Uterus (tissue), 4 donors: Measurements from ENCODE around the gene KCNMA1. TPM values are rescaled to one million over a fixed set of nuclear protein-coding genes. Genes with fewer than 3 reads are reported as not detected.

ENCODE experiments used
- DNase-seq, 2 donors: peaks; one replicate each; pipeline ENCODE4 v3.0.0-alpha.2; 2019 to 2020
- H3K27ac ChIP-seq, 2 donors: fragments of 200-600 bp; sonication (generic); 1 replicate in 1 of 2; 2 replicates in 1 of 2; pipeline ENCODE4 v1.5.1; 2016 to 2018
- H3K27me3 ChIP-seq, 2 donors: fragments of 200-600 bp; sonication (generic); one replicate each; pipeline ENCODE4 v1.5.1; 2018 to 2019; ENCODE audit warnings: control low read depth in 1 of 2
- H3K36me3 ChIP-seq, 2 donors: fragments of 200-600 bp; sonication (generic); one replicate each; pipeline ENCODE4 v1.5.1; 2019; ENCODE audit warnings: control low read depth in 1 of 2
- H3K4me1 ChIP-seq, 2 donors: fragments of 200-600 bp; sonication (generic); one replicate each; pipeline ENCODE4 v1.5.1; 2018 to 2019; ENCODE audit warnings: control low read depth in 1 of 2
- H3K4me3 ChIP-seq, 2 donors: fragments of 200-600 bp; sonication (generic); 1 replicate in 1 of 2; 2 replicates in 1 of 2; pipeline ENCODE4 v1.5.1; 2018 to 2019; ENCODE audit warnings: mild to moderate bottlenecking in 1 of 2
- H3K9me3 ChIP-seq, 2 donors: fragments of 200-600 bp; sonication (generic); one replicate each; pipeline ENCODE4 v1.5.1; 2019; ENCODE audit warnings: control low read depth in 1 of 2
- POLR2A ChIP-seq, 2 donors: fragments of 450-650 bp; IDR thresholded peaks; one replicate each; pipeline ENCODE4 v1.6.1; 2016; ENCODE audit warnings: antibody characterized with exemption in 2 of 2, mild to moderate bottlenecking in 1 of 2, moderate library complexity in 1 of 2
- intact Hi-C: fragments of 100-400 bp; cut with DNase I; formaldehyde crosslinking; loops from one replicate; pipeline ENCODE4 v1.15.1; 2023; ENCODE audit warnings: low total_unique reads
- total RNA-seq, 4 donors: library from RNA; depleted of rRNA in 3 of 4; stranded (reverse); fragments of >200 nt in 3 of 4; gene quantifications; one replicate each; pipeline versions ENCODE4 v1.1.0 to v1.2.4, GENCODE V29; 2014 to 2023
- TF ChIP-seq, protein P1 (sequence below), 4 experiments: fragments of 200-600 bp in 2 of 4; fragments of 450-650 bp in 2 of 4; sonication (generic) in 2 of 4; IDR thresholded peaks; one replicate each; pipeline ENCODE4 v1.5.1; 2016 to 2019; ENCODE audit warnings: antibody characterized with exemption in 4 of 4, mild to moderate bottlenecking in 2 of 4, moderate library complexity in 1 of 4
- donor health status: DM: yes; HTN: yes; CAD: no.

The KCNMA1 gene
- total RNA-seq, 4 donors from 2014 or later, result 86.2 to 236 (median 164) TPM

DNA sequence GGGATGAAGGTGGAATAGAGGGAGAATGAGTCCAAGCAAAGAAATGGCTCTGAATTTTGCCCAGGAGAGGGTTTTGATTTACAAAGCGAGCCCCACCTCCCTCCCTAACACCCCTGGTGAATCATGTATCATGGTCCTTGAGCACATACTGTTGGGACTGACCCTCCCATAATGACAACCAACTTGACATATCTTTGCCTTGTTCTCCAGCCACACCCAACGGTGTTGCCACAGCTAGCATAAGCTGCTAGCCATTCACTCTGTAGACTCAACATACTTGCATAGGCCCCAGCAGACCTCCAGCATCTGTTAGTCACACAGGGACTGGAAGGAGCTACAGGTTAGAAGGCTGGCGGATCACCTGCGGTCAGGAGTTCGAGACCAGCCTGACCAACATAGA, 538.5 kb downstream of the KCNMA1 start:
- Histone ChIP-seq H3K27ac (no peak overlapping the region), H3K9me3 (no peaks in the 10 kb centered on the region), H3K36me3 (no peaks in the 10 kb centered on the region), H3K27me3 (no peaks in the 10 kb centered on the region), H3K4me1 (no peaks in the 10 kb centered on the region), H3K4me3 (no peak overlapping the region)
- intact Hi-C loops, result no loop called here
- TF ChIP-seq POLR2A (IDR thresholded peaks at IDR 0.05), result no peak
- TF ChIP-seq, protein P1, sequence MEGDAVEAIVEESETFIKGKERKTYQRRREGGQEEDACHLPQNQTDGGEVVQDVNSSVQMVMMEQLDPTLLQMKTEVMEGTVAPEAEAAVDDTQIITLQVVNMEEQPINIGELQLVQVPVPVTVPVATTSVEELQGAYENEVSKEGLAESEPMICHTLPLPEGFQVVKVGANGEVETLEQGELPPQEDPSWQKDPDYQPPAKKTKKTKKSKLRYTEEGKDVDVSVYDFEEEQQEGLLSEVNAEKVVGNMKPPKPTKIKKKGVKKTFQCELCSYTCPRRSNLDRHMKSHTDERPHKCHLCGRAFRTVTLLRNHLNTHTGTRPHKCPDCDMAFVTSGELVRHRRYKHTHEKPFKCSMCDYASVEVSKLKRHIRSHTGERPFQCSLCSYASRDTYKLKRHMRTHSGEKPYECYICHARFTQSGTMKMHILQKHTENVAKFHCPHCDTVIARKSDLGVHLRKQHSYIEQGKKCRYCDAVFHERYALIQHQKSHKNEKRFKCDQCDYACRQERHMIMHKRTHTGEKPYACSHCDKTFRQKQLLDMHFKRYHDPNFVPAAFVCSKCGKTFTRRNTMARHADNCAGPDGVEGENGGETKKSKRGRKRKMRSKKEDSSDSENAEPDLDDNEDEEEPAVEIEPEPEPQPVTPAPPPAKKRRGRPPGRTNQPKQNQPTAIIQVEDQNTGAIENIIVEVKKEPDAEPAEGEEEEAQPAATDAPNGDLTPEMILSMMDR (IDR thresholded peaks at IDR 0.05), result no peak
- no peak for DNase-seq

DNA sequence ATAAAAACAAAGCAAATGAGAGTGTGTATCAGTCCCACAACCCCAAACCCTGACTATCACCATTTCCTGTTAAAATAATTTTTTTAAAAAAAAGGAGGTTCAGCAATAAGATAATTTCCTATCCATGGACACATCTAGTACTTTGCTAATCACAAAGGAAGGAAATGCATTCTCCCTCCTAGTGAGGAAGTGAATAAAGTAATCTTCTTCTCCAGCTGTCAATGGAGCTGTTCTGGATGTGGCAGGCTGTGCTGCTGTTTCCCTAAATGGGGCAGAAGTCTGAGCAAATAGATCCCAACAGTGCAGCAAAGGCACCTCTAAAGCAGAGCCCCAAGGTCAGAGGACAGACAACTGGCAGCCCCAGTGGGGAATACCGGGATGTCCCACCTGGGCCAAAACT, 540.0 kb downstream of the KCNMA1 start:
- no peak for DNase-seq
- intact Hi-C loops, result no loop called here
- no peak for TF ChIP-seq POLR2A (IDR thresholded peaks at IDR 0.05)
- TF ChIP-seq, protein P1 (IDR thresholded peaks at IDR 0.05), result no peak
- Histone ChIP-seq H3K36me3 (no peaks in the 10 kb centered on the region), H3K27ac (no peak overlapping the region), H3K4me3 (no peak overlapping the region), H3K9me3 (no peaks in the 10 kb centered on the region), H3K27me3 (no peaks in the 10 kb centered on the region), H3K4me1 (no peaks in the 10 kb centered on the region)

DNA sequence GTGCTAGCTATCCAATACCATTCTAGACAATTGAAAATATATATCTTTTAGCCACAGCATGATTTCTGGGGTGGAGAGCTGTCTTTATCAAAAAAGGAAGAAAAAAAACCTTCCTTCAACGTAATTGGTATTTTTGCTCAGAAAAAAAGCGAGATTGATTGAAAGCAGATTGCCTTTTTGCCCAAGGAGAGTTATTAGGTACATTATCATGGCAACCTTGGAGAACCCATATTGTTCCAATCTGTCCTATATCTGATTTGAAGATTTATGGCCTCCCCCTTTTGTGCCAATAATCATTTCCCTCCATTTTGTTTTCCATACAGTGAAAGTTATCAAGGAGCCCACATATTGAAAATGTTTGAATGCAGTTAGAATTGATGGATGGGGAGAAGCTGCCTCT, 544.5 kb downstream of the KCNMA1 start:
- TF ChIP-seq, protein P1 (IDR thresholded peaks at IDR 0.05), result no peak
- no peak for TF ChIP-seq POLR2A (IDR thresholded peaks at IDR 0.05)
- intact Hi-C loops, result no loop called here
- Histone ChIP-seq H3K27ac (no peak overlapping the region), H3K27me3 (no peaks in the 10 kb centered on the region), H3K4me1 (no peaks in the 10 kb centered on the region), H3K9me3 (no peaks in the 10 kb centered on the region), H3K4me3 (no peak overlapping the region), H3K36me3 (no peaks in the 10 kb centered on the region)
- DNase-seq, result no peak

DNA sequence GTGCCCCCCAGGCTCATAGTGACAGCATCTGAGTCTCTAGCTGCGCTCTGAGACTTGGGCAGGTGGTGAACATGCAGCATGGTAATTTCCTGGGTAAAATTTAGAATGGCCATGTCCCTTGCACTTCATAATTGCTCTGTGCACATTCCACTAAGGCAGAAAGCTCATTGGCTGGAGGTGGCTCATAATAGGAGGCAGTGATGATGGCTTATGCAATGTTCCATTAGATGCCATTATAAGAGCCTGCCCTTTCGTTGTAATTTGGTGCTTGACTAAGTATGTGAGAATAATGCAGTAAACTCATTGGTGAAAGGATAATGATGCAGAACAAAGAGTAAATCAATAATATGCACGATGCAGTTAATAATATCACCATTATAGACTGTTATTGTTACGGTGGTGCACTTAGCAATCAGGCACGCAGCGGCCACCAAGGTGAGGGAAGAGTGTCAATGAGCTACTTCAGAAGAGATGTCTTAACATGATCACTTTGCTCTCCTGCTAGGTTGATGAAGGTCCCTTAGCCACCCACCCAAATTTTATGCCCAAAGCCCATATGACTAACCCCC, 545.9 kb downstream of the KCNMA1 start:
- DNase-seq, result no peak
- no peaks in the 10 kb centered on the region for H3K4me1 ChIP-seq
- H3K27ac ChIP-seq, result no peak overlapping the region
- TF ChIP-seq, protein P1 (IDR thresholded peaks at IDR 0.05), result no peak
- TF ChIP-seq POLR2A (IDR thresholded peaks at IDR 0.05), result no peak
- H3K27me3 ChIP-seq, result no peaks in the 10 kb centered on the region
- H3K36me3 ChIP-seq, result no peaks in the 10 kb centered on the region
- H3K4me3 ChIP-seq, result no peak overlapping the region
- H3K9me3 ChIP-seq, result no peaks in the 10 kb centered on the region
- intact Hi-C loops, result no loop called here

DNA sequence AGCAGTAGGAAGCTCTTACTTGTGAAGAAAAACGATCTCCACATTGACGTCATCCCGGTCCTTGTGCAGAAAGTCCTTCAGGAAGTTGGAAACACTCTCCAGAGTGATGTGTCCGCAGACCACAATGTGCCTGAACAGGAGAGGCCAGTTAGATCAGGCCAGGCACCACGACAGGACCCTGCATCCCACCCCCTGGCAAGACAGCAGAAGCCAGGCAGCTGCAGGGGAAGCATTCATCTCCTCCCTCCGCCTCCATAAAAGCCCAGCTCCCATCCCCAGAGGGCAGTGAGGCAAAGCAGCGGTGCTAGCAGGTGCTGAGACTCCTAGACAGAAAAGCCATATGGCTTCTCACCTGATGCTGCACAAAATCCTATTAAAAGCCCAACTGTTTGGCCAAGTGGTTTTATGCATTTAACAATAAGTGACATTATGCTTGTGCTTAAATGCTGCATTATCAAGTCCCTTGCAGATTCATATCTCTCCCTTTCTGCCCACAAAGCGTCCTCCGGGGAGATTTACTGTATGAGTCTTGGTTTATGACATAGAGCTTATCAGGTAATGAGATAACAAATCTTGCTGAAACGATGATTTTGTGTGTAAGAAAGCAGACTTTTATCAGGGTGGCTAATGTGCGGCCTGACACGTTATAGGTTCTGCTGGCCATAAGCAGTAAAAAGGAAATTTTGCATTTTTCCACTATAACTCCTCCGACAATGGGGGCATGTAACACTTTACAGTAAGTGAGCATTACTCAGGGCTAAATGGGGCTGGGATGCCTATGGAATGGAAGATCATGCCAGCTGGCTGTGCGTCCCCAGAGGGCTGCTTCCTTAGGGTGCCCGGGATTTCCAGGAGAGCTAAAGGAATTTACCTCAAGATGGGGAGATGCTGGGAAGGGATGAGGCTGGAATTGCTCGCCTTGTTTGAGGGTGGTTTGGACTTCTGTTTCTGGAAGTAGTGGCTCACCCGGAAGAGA, 546.9 kb downstream of the KCNMA1 start:
- Histone ChIP-seq H3K4me3 (no peak overlapping the region), H3K27me3 (no peaks in the 10 kb centered on the region), H3K36me3 (no peaks in the 10 kb centered on the region), H3K9me3 (no peaks in the 10 kb centered on the region), H3K4me1 (no peaks in the 10 kb centered on the region), H3K27ac (no peak overlapping the region)
- TF ChIP-seq, protein P1 (IDR thresholded peaks at IDR 0.05), result no peak
- TF ChIP-seq POLR2A (IDR thresholded peaks at IDR 0.05), result no peak
- no peak for DNase-seq
- intact Hi-C loops, result no loop called here
